ENCODE results near the gene ENTPD6.

DNA sequence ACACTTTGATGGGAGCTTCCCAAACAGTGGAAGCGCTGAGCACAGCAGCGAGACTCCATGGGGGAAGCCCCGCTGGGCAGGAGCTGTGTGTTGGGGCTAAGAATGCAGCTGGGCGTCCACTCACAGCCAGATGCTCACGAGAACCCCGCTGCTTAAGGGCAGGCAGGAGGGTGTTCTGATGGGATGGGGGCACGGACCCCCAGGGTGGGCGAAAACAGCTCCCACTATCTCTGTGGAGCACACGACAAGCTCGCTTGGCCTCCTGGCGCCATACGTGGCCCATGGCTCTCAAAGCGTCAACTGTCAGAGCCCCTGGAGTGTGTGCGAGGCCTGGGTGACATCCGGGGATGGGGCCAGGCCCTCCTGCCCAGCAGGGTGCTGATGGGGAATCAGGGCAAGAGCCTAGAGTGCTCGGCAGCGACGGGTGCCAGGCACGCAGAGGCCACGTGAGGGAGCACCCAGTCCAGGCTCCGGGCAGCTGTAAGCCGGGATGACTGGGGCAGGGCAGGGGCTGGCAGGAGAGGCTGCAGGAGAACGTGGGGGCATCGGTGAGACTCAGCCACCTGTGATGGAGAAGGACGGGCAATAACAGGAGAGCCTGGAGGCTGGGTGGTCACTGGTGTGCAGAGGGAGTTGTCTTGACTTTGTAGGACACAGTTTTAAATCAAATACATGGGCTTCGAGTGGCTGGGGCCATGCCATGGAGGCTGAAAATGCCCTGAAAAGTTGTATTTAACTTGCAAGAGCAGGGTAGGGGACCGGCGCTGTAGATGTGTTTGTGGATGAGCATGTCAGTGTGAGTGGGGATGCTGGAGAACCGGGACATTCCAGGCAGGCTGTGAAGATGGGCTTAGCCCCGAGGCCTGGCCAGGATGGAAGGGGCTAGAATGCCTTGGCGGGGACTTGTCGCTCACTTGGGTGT, 79.6 kb downstream of the ENTPD6 start:
- TF ChIP-seq EZH2 (IDR thresholded peaks at IDR 0.05; ENCODE audit: insufficient read depth, poor library complexity, severe bottlenecking) = no peak
- TF ChIP-seq EZH2phosphoT487 (IDR thresholded peaks at IDR 0.05; ENCODE audit: insufficient read depth, low read depth) = no peak
